ENCODE results near the gene SLC16A3.

SLC16A3 gene

GRCh38 chr17:82282239-82283207 lies 53.7 kb downstream of the SLC16A3 start:
- no peak for DNase-seq (ENCODE audit: low read depth)
- H3K4me3 ChIP-seq (ENCODE audit: low read length): no peak overlapping the region
- TF ChIP-seq CTCF (conservative IDR thresholded peaks at IDR 0.05; ENCODE audit: low read length): no peak

GRCh38 chr17:82283208-82283749 lies 54.4 kb downstream of the SLC16A3 start:
- no peak overlapping the region for H3K4me3 ChIP-seq (ENCODE audit: low read length)
- peak; percentile 52 for DNase-seq (ENCODE audit: low read depth)
- TF ChIP-seq CTCF (conservative IDR thresholded peaks at IDR 0.05; ENCODE audit: low read length): no peak

GRCh38 chr17:82285141-82285540 lies 56.3 kb downstream of the SLC16A3 start:
- no peak overlapping the region for H3K4me3 ChIP-seq (ENCODE audit: low read length)
- no peak for TF ChIP-seq CTCF (conservative IDR thresholded peaks at IDR 0.05; ENCODE audit: low read length)
- DNase-seq (ENCODE audit: low read depth): no peak

- H3K4me3 ChIP-seq (ENCODE audit: low read length): no peak overlapping the region
- no peak for TF ChIP-seq CTCF (conservative IDR thresholded peaks at IDR 0.05; ENCODE audit: low read length)
- no peak for DNase-seq (ENCODE audit: low read depth)
These were observed 58.4 kb downstream of the SLC16A3 start for GRCh38 chr17:82287013-82287867.

- TF ChIP-seq CTCF (conservative IDR thresholded peaks at IDR 0.05; ENCODE audit: low read length): no peak
- DNase-seq (ENCODE audit: low read depth): peak; percentile 80
- H3K4me3 ChIP-seq (ENCODE audit: low read length): no peak overlapping the region
These were observed 59.3 kb downstream of the SLC16A3 start for GRCh38 chr17:82287868-82288801.

All from AG10803 (cell line).